NCI-H2196 (cell line): ENCODE data around the gene NR2F6.
"Not testable (repeated sequence)": the region's sequence is repeated elsewhere in the genome, so short reads cannot be mapped to it uniquely, and the experiment has no call there.

ENCODE experiments used
- DNase-seq: peaks from one replicate; lab custom pipeline; 2025; ENCODE audit not compliant: unreplicated experiment; lab: John Stamatoyannopoulos, UW

Gene NR2F6

DNA sequence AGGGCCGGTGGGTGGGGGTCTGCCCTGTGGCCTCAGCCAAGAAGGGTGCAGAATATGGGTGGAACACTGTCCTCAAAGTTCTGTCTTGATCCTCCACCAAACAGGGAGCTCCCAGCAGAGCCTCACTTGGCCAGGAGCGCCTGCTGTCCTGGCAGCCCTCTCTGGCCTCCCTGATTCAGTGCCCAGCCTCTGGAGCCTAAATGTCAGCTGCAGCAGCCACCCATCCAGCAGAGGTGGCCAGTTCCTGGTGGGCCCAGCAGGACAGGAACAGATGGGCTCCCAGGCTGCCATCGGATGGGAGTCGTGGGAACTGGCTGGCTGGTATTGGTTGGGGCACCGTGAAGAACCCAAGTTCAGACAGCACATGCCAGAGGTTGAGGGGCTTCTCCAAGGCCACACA lies 32.4 kb downstream of the NR2F6 start:
- DNase-seq: no peak

DNA sequence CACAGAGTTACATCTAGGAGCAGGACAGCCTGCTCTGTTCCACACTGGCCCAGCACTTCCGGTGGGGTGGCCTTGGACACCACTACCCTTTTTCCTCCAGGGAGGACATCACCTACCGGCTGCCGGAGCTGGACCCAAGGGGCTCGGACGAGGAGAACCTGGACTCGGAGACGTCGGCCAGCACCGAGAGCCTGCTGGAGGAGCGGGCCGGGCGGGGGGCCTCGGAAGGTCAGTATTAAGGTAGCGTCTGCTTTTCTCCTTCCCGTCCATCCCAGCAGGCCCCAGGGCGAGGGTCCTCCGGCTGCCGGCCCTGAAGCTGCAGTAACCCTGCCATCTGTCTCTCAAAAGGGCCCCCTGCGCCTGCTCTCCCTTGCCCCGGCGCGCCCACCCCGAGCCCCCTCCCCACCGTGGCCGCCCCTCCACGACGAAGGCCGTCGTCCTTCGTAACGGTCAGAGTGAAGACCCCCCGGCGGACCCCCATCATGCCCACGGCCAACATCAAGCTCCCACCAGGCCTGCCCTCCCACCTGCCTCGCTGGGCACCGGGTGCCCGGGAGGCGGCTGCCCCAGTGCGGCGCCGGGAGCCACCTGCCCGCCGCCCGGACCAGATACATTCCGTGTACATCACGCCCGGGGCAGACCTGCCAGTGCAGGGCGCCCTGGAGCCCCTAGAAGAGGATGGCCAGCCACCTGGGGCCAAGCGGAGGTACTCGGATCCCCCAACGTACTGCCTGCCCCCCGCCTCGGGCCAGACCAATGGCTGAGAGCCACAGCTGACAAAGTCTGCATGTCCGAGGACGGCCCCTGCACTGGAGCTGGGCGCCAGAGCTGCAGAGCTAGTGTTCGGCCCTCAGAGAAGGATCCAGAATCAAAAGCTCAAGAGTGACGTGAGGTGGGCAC lies 33.9 kb downstream of the NR2F6 start:
- no peak for DNase-seq

GRCh38 chr19:17210296-17210695 lies 35.4 kb downstream of the NR2F6 start:
- DNase-seq: no peak

DNA sequence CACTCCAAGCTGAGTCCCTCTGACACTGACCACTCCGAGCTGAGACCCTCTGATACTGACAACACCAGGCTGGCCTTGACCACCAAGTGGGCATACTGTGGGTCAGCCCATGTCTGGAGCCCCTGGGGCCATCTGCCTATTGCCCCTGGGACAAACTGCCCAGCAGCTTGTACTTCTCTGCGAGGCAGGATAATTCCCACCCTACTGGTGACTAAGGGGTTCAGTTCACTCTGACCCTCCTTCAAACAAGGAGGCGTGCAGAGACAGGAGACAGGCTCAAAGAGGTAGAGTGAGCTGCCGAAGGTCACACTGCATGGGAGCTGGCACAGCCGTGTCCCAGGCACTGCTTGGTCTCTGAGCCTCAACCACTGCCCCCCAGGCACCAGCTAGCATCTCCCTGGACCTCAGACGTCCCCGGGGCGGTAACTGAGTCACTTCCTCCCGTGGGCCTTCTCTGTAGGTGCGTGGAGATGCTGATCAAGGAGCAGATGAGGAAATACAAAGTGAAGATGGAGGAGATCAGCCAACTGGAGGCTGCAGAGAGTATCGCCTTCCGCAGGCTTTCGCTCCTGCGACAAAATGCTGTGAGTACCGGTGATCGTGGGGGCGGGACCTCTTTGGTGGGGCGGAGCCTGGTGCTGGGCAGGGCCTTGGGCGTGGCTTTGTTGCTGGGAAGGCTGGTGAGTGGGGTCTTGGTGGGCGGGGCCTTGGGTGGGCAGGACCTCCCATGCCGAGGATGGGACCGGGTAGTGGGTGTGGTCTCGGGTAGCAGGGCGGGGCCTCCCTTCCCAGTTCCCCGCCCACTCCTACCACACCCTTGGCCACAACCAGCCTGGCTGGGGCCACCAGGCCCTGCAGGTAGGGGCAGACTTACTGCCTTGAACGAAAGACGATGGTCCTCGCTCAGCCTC lies 36.3 kb downstream of the NR2F6 start:
- peak; percentile 65 for DNase-seq

GRCh38 chr19:17206736-17207581 lies 38.8 kb downstream of the NR2F6 start:
- DNase-seq: no peak

DNA sequence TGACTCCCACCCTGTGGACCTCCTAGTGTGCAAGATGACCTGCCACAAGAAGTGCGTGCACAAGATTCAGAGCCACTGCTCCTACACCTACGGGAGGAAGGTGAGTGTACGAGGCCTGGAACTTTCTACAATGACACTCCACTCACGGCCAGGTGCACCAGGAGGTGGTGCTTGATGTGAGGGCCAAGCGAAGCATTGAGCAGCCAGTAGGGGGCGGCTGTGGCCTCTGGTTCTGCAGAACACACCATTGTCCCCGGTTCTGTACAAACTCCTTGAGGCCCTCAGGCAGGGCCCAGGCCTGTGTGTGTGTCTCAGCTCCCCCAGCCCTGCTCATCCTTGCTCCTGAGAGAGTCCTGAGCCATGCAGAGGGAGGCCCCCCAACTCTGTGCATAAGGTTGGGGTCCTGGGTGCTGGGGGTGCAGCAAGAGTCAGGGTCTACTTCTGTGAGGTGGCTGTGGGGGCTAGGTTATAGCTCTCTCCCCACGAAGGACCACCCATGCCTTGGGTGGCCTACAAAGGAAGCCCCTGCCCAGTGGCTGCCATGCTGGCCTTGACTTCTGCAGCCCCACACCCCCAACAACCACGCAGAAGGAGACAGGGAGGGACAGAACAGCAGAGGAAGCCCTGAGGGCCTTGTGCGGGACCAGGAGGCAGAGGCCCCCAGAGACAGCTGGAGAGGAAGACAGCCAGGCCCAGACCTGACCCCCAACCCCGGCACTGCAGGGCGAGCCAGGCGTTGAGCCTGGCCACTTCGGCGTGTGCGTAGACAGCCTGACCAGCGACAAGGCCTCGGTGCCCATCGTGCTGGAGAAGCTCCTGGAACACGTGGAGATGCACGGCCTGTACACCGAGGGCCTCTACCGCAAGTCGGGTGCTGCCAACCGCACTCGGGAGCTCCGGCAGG lies 40.2 kb downstream of the NR2F6 start:
- peak; percentile 79 for DNase-seq

- DNase-seq: no peak
These were observed 43.0 kb downstream of the NR2F6 start for GRCh38 chr19:17202713-17203112.

DNA sequence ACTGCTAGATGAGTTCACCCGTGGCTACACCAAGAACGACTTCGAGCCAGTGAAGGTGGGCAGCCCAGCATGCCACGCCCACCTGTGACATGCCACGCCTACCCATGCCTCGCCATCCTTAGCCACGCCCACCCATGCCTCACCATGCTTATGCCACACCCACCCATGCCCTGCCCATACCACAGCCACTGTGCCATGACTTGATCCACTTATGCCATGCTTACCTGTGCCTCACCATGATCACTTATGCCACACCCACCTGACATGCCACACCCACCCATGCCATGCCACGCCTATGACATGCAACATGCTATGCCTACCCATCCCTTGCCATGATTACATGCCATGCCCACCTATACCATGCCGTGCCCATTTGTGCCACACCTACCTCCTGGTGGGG lies 43.5 kb downstream of the NR2F6 start:
- DNase-seq: no peak

DNA sequence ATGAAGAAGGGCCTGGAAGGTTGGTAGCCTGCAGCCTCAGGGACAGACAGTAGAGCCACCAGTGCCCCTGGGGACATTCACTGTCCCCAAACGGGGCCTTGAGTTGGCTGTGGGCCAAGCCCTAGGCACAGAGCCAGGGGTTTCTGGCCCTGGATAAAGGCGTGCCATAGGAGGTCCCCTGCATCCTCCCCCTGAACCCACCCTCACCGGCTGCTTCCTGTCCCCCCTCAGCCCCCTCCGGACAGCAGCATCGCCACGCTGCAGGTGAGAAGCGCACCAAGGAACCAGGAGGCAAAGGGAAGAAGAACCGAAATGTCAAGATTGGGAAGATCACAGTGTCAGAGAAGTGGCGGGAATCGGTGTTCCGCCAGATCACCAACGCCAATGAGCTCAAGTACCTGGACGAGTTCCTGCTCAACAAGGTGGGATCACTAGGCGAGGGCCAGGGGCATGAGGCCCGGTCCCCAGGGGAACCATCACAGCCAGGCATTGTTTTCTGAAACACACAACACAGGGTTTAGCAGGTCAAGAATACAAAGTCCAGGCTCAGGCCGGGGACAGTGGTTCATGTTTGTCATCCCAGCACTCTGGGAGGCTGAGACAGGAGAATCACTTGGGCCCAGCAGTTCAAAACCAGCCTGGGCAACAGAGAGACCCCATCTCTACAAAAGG lies 45.2 kb downstream of the NR2F6 start:
- DNase-seq: no peak

GRCh38 chr19:17197666-17198065 lies 48.1 kb downstream of the NR2F6 start:
- DNase-seq: no peak

DNA sequence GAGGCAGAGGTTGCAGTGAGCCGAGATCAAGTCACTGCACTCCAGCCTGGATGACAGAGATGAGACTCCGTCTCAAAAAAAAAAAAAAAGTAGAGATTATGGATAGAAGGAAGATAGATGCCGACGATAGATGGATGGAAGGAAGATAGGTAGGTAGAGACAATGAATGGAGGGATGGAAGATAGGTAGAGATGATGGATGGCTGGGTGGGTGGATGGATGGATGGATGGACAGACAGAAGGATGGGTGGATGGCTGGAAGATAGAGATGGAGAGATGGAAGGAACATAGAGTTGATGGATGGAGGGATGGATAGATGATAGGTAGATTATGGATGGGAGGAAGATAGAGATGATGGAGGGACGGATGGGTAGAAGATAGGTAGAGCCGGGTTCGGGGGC lies 49.1 kb downstream of the NR2F6 start:
- DNase-seq: no peak

- DNase-seq: no peak
These were observed 50.6 kb downstream of the NR2F6 start for GRCh38 chr19:17195106-17195505.

DNA sequence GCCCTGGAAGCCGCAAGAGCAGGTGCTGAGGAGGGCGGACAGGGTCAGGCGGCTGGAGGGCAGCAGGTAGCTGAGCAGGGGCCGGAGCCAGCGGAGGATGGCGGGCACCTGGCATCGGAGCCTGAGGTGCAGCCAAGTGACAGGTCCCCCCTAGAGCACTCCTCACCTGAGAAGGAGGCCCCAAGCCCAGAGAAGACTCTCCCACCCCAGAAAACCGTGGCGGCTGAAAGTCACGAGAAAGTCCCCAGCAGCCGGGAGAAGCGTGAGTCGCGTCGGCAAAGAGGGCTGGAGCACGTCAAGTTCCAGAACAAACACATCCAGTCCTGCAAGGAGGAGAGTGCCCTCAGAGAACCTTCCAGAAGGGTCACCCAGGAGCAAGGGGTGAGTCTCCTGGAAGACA lies 51.1 kb downstream of the NR2F6 start:
- no peak for DNase-seq

GRCh38 chr19:17192751-17193150 lies 53.0 kb downstream of the NR2F6 start:
- no peak for DNase-seq

DNA sequence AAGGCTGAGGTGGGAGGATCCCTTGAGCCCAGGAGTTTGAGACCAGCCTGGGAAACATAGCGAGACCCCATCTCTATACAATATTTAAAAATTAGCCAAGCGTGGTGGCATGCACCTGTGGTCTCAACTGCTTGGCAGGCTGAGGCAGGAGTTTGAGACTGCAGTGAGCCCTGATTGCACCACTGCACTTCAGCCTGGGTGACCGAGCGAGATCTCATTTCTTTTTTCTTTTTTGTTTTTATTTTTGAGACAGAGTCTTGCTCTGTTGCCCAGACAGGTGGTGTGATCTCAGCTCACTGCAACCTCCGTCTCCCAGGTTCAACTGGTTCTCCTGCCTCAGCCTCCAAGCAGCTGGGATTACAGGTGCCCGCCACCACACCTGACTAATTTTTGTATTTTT lies 54.0 kb downstream of the NR2F6 start:
- DNase-seq: not testable (repeated sequence)

DNA sequence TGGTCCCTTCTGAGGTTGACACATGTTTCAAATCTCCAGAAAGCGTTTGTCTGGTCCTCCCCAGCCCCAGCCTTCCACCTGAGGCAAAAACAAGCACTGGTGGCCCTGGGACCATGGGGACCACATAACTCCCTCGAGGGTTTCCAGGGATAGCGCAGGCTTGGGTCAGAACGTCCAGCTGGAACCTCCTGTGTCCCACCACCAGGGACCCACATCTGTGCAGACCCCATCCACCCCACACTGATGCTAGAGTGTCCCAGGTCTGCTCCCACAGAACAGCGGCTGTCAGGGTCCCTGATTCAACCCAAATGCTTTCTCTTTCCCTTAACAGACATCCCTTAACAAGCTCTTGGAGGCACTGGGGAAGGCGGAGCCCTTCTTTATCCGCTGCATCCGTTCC lies 60.1 kb downstream of the NR2F6 start:
- DNase-seq: no peak

- DNase-seq: no peak
These were observed 61.3 kb downstream of the NR2F6 start for GRCh38 chr19:17184371-17184841.

DNA sequence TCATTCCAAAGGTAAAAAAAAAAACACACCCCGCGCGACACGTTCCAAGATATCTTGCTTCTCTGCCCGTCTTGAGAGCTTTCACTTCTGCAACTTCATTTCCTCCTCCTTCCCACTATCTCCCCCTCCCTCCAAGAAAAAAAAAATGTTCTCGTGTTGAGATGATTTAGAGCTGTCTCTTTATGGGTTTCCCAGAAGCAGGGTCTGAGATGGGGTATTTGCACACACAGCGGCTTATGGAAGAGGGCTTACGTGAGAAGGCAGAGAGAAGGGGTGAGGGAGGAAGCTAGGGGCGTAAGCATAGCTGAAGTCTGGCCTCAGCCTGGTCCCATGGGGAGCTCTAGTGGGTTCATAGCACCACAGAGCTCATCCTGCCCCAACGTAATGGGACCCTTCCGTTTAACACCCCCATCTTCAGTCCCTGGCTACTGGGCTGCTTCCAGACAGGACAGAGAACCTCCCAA lies 61.8 kb downstream of the NR2F6 start:
- DNase-seq: no peak

DNA sequence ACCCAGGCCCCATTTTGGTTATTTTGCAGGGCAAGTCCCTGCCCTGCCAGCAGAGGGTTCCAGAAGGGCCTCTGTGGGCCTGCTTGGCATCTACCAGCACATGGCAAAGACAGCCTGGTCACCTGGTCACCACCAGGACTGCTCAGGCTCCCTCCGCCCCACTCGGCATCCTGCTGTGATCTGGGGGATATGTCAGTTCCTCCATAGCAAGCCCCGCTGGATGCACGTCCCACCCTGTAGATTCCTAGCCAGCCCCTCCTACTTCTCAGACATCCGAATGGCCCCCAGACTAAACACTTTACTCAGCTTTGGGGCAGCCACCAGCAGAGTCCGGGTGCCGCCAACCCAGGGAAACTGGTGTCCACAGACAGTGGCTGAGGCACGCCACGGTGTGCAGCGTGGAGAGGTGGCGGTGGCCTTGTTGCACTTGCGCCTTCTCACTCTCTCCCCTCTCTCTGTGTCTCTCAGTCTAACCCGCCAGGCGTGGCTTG lies 62.4 kb downstream of the NR2F6 start:
- no peak for DNase-seq
